ENCODE results near the gene CHID1. TPM values are rescaled to one million over a fixed set of nuclear protein-coding genes. Genes with fewer than 3 reads are reported as not detected.

Gene CHID1
- total and polyA plus RNA-seq, 9 of the 15 experiments (the other 6 are each of a cell fraction or from before 2014, with no cell fraction given) = 15.1 to 108 (median 39.8) TPM

DNA sequence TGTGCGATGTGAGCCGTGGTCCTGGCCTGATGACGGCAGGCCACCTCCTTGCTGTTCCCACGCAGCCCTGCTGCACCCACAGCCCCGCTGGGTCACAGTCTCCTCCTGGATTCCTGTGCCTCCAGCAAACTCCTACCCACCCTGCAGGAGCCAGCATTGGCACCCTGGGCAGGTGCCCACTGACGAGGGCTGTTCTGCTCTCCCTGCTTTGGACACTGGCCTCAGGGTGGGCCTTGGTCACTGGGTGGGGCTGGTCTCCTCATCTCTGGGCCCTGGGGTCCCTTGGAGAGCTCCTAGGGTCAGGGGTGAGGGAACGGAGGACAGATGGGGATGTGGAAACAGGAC lies 55.3 kb downstream of the CHID1 start (continued):
- TF ChIP-seq, protein P1, sequence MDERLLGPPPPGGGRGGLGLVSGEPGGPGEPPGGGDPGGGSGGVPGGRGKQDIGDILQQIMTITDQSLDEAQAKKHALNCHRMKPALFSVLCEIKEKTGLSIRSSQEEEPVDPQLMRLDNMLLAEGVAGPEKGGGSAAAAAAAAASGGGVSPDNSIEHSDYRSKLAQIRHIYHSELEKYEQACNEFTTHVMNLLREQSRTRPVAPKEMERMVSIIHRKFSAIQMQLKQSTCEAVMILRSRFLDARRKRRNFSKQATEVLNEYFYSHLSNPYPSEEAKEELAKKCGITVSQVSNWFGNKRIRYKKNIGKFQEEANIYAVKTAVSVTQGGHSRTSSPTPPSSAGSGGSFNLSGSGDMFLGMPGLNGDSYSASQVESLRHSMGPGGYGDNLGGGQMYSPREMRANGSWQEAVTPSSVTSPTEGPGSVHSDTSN (CRISPR knock-in tag; IDR thresholded peaks at IDR 0.05; ENCODE audit: low read depth) = no peak
- TF ChIP-seq, protein P1 (tag; conservative IDR thresholded peaks at IDR 0.05; ENCODE audit: low read depth) = no peak
- TF ChIP-seq CCNT2 (IDR thresholded peaks at IDR 0.05; ENCODE audit: borderline replicate concordance, extremely low read depth, insufficient read length, low read depth, low read length) (no peak), ZNF57 (CRISPR knock-in tag; IDR thresholded peaks at IDR 0.05) (no peak)

DNA sequence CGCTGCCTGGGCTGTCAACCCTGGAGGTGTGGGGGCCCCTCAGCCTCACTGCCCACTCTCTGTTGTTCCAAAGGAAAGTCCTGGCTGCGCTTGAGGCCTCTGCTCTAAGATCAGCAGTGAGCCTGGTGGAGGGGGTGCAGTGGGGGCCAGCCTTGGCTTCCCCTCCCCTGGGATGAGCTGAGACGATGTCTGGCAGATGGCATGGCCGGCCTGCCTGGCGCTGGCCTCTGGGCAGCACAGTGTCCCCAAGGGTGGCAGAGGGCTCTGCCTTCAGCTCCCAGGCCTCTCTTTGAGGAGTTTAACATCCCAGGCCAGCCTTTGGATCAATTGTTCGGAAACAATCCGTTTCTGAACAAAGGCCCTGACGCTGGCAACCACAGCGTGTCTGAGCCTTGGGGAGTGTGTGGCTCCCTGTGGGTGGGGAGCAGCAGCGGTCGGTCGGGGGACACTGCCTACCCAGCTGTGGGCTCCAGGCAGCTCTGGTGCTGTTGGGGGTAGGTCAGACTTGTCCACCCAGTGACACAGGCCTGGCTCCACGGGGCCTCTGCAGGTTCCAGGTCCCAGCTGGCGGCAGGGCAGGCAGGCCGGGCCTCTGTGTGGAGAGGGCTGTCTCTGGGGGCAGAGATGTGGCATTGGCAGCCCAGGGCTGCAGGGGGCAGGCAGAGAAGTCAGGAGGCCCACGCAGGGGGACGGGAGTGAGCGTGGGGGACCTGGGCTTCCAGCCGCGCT lies 55.8 kb downstream of the CHID1 start:
- ATAC-seq (no peak), FAIRE-seq (no peak), DNase-seq (ENCODE audit: extremely low read depth in 1 of 4, low spot score in 3 of 4) (no peak)
- POLR2A ChIA-PET = interaction anchor here (0.7 to 2.0 kb wide), 2 partner anchors 10 to 12 kb away, joined by 4 to 5 read pairs; partner anchors contain the start of gene TSPAN4
- H3K36me3 ChIP-seq (ENCODE audit: control insufficient read depth, insufficient read depth, low read length) = no peaks in the 10 kb centered on the region
- in situ Hi-C loops (cut with MboI) = no loop called here
- no peak for TF ChIP-seq NONO (IDR thresholded peaks at IDR 0.05; ENCODE audit: low read depth in 2 of 2, low read length in 1 of 2)
- no peak for TF ChIP-seq NCOR1 (IDR thresholded peaks at IDR 0.05)
- TF ChIP-seq NR2C2 (CRISPR knock-in tag; IDR thresholded peaks at IDR 0.05) = no peak
- no peak for TF ChIP-seq NR2C2 (tag; IDR thresholded peaks at IDR 0.05)
- no peak for TF ChIP-seq XRCC5 (IDR thresholded peaks at IDR 0.05; ENCODE audit: low read depth, low read length)
- no peak for TF ChIP-seq FOSL1 (tag; conservative IDR thresholded peaks at IDR 0.05)
- TF ChIP-seq, protein P2, sequence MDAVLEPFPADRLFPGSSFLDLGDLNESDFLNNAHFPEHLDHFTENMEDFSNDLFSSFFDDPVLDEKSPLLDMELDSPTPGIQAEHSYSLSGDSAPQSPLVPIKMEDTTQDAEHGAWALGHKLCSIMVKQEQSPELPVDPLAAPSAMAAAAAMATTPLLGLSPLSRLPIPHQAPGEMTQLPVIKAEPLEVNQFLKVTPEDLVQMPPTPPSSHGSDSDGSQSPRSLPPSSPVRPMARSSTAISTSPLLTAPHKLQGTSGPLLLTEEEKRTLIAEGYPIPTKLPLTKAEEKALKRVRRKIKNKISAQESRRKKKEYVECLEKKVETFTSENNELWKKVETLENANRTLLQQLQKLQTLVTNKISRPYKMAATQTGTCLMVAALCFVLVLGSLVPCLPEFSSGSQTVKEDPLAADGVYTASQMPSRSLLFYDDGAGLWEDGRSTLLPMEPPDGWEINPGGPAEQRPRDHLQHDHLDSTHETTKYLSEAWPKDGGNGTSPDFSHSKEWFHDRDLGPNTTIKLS (IDR thresholded peaks at IDR 0.05; ENCODE audit: borderline replicate concordance, low read depth) = no peak
- no peak for TF ChIP-seq ZNF586 (CRISPR knock-in tag; conservative IDR thresholded peaks at IDR 0.05)
- no peak for TF ChIP-seq ZNF408 (CRISPR knock-in tag; IDR thresholded peaks at IDR 0.05; ENCODE audit: low read depth)
- TF ChIP-seq LCOR (CRISPR knock-in tag; IDR thresholded peaks at IDR 0.05) = no peak
- TF ChIP-seq TBL1XR1 (IDR thresholded peaks at IDR 0.05; ENCODE audit: low read length in 2 of 2) = no peak
- peaks cover 4 to 88% of the 10 kb centered on the region in 2 experiments; a peak in 3 of 5 replicates for H3K4me1 ChIP-seq (replicated peaks in 1 of 2; ENCODE audit: control insufficient read depth in 2 of 2, insufficient read depth in 2 of 2, low read length in 2 of 2)
- H3K27me3 ChIP-seq (ENCODE audit: control insufficient read depth in 2 of 2, insufficient read depth in 2 of 2, low read length in 2 of 2) = no peaks in the 10 kb centered on the region
- BruUV-seq (replicated peaks) = no TSS peak
- H3K27ac ChIP-seq (ENCODE audit: extremely low read depth, low read depth, low read length) = no peak overlapping the region
- peaks cover 8% of the 10 kb centered on the region for H4K20me1 ChIP-seq (replicated peaks; ENCODE audit: control insufficient read depth, insufficient read depth, low read length)
- WGBS (ENCODE audit: insufficient coverage, low coverage, missing lambda C conversion rate) = 73% methylated on average over 19 of the region's 20 CpGs
- no peaks in the 10 kb centered on the region for H3K79me2 ChIP-seq (ENCODE audit: control insufficient read depth, insufficient read depth, low read length)
- CTCF ChIA-PET (ENCODE audit: low intra/inter-chr PET ratio) = no interaction called here
- no peak overlapping the region for H2AFZ ChIP-seq (ENCODE audit: low read depth, low read length)
- no peaks in the 10 kb centered on the region for H3K9me1 ChIP-seq (ENCODE audit: control insufficient read depth, insufficient read depth, low read length)
- no peak overlapping the region; a peak in 1 of 4 replicates for H3K9ac ChIP-seq (ENCODE audit: insufficient read depth in 1 of 2, low read depth in 2 of 2, low read length in 2 of 2)
- H3K4me2 ChIP-seq (ENCODE audit: insufficient read depth, low read length) = no peak overlapping the region
- intact Hi-C loops (cut with micrococcal nuclease) = no loop called here
- no peaks in the 10 kb centered on the region for H3K9me3 ChIP-seq (replicated peaks; ENCODE audit: control insufficient read depth, insufficient read depth, low read depth, low read length)
- H3K4me3 ChIP-seq = no peak overlapping the region
